ENCODE data around the gene CMTM8.

The CMTM8 gene

GRCh38 chr3:32419742-32420125 is 181.3 kb downstream of the CMTM8 start:
- DNase-seq: no peak

All from CD4-positive, alpha-beta T cell treated with Interleukin-12 subunit alpha and Interleukin-12 subunit beta, for 1 hour (primary cell).